Subcutaneous adipose tissue (tissue), 4 donors: ENCODE results near the gene POLR2A. TPM values are rescaled to one million over a fixed set of nuclear protein-coding genes. Genes with fewer than 3 reads are reported as not detected.

Experiments used
- total RNA-seq, 4 donors: library from RNA; depleted of rRNA; stranded (reverse); fragments of >200 nt; gene quantifications; one replicate each; pipeline ENCODE4 v1.1.0, GENCODE V29; 2016
- TF ChIP-seq, protein P1 (sequence below): fragments of 450-650 bp; IDR thresholded peaks from one replicate; pipeline ENCODE4 v1.5.1; 2016; ENCODE audit warnings: low read depth, mild to moderate bottlenecking, control low read depth, antibody characterized with exemption, moderate library complexity

POLR2A gene
- total RNA-seq: 100 to 1,000 TPM in 1 of 4 donors, 10 to 100 TPM in 3; 31.1 to 123 (median 58.5) TPM

DNA sequence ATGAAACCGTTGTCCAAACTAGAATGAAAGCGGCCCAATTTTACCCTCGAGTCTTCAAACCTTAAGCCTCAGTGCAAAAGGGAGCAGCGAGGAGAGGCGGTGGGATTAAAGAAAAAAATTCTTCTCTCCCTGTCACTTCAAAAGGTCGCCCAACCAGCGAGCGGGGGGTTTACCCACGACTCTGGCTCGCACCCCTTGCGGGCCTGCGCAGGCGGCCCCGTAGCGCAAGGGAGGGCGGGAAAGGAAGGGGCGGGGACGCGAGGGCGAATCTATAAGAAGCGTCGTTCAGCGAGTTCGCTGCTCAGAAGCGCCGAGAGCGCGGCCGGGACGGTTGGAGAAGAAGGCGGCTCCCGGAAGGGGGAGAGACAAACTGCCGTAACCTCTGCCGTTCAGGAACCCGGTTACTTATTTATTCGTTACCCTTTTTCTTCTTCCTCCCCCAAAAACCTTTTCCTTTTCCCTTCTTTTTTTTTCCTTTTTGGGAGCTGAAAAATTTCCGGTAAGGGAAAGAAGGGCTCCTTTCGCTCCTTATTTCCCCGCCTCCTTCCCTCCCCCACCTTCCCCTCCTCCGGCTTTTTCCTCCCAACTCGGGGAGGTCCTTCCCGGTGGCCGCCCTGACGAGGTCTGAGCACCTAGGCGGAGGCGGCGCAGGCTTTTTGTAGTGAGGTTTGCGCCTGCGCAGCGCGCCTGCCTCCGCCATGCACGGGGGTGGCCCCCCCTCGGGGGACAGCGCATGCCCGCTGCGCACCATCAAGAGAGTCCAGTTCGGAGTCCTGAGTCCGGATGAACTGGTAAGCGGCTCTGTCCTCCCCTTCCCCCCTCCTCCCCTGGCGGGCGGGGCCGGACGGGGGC is at the start of gene POLR2A:
POLR2A (plus strand) TSS at position 300 of the 852 bp plus-strand sequence.
- TF ChIP-seq, protein P1, sequence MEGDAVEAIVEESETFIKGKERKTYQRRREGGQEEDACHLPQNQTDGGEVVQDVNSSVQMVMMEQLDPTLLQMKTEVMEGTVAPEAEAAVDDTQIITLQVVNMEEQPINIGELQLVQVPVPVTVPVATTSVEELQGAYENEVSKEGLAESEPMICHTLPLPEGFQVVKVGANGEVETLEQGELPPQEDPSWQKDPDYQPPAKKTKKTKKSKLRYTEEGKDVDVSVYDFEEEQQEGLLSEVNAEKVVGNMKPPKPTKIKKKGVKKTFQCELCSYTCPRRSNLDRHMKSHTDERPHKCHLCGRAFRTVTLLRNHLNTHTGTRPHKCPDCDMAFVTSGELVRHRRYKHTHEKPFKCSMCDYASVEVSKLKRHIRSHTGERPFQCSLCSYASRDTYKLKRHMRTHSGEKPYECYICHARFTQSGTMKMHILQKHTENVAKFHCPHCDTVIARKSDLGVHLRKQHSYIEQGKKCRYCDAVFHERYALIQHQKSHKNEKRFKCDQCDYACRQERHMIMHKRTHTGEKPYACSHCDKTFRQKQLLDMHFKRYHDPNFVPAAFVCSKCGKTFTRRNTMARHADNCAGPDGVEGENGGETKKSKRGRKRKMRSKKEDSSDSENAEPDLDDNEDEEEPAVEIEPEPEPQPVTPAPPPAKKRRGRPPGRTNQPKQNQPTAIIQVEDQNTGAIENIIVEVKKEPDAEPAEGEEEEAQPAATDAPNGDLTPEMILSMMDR: no peak

DNA sequence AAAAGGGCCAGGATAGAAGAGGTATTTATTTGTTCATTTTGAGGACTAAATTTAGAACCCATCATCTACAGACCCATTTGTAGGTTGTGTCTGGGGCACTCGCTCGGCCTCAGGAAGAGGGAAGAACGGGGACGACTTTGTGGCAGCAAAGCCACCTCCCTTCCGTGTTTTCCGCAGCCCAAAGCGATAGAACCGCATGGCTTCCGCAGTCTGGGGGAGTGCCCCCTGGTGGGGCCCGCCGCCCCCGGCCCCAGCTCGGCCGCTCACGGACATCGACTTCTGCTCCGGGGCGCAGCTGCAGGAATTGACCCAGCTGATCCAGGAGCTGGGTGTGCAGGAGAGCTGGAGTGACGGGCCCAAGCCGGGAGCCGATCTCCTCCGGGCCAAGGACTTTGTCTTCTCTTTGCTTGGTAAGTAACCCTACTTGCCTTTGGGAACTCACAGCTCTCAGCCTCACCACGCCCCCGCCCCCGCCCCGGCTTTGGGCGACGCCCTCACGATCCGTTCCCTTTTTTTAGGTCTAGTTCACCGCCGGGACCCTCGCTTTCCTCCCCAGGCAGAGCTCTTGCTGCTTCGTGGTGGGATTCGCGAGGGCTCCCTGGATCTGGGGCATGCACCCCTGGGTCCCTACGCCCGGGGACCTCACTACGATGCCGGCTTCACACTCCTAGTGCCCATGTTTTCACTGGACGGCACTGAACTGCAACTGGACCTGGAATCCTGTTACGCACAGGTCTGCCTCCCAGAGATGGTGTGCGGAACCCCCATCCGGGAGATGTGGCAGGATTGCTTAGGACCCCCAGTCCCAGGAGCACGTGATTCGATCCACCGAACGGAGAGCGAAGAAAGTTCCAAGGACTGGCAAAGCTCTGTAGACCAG is 48.2 kb upstream of the POLR2A start:
- TF ChIP-seq, protein P1: no peak

DNA sequence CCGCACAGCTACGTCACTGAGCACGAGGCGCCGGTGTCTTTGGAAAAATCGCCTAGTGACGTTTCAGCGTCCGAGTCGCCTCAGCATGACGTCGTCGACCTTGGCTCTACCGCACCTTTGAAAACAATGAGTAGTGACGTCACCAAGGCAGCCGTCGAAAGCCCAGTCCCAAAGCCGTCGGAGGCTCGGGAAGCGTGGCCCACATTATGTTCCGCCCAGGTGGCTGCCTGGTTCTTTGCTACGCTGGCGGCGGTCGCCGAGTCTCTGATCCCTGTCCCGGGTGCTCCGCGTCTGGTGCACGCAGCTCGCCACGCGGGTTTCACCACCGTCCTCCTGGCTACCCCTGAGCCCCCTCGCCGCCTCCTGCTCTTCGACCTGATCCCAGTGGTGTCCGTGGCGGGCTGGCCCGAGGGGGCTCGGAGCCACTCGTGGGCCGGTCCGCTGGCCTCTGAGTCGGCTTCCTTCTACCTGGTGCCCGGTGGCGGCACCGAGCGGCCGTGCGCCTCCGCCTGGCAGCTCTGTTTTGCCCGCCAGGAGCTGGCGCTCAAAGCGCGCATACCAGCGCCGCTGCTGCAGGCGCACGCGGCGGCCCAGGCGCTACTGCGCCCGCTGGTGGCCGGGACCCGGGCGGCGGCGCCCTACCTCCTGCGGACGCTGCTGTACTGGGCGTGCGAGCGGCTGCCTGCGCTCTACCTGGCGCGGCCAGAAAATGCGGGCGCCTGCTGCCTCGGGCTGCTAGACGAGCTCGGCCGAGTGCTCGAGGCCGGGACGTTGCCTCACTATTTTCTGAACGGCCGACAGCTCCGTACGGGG is 47.4 kb upstream of the POLR2A start:
- TF ChIP-seq, protein P1: no peak

DNA sequence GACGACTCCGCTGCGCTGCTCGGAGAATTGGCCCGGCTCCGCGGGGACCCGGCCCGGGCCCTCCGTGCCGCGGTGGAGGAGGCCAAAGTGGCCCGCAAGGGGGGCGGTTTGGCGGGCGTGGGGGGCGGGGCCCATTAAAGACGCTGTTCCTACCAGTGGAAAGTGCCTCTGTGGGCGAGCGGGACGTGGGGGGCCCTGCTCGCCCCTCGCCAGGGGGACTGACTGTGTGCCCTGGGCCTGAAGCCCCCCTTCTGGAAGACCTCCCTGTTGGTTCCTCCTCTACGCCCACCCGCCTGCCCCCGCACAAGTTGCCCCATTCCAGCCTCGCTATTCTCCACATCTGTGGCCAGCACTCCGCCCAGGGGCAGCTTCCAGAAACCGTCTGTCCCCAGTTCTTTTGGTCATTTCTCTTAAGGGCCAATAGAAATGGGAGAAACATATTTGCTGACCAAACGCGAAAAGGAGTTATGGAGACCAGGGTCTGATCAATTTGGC is 46.8 kb upstream of the POLR2A start:
- TF ChIP-seq, protein P1: no peak

DNA sequence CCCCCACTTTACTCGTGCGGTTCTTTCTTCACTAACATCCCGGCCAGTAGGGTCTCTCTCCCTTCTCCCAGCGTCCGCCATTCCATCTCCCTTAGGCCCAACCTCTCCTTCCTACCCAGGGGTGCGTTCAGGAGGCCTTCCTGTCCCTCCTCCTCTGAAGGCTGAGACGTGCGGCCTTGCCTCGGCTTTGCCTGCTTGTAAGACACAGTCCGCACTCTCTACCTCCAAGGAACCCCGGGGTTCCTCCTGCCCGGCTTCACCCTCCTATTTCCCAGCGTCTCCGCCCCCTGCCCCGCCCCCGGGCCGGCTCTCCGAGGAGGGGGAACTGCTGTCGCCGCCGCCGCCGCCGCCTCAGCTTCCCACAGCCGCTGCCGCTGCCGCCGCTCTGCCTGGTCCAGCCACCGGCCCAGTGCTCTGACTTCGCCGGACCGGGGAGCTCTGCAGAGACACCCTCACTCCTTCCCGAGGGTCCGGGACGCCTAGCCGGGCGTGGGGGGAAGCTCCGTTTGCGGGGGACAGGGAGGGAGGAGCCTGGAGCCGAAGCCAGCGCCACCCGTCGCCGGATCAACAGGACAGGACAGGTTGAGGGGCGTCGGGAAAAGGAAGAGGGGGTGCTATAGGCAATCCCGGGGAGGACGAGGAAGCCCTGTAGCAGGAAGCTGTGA is 46.1 kb upstream of the POLR2A start:
- TF ChIP-seq, protein P1: no peak

DNA sequence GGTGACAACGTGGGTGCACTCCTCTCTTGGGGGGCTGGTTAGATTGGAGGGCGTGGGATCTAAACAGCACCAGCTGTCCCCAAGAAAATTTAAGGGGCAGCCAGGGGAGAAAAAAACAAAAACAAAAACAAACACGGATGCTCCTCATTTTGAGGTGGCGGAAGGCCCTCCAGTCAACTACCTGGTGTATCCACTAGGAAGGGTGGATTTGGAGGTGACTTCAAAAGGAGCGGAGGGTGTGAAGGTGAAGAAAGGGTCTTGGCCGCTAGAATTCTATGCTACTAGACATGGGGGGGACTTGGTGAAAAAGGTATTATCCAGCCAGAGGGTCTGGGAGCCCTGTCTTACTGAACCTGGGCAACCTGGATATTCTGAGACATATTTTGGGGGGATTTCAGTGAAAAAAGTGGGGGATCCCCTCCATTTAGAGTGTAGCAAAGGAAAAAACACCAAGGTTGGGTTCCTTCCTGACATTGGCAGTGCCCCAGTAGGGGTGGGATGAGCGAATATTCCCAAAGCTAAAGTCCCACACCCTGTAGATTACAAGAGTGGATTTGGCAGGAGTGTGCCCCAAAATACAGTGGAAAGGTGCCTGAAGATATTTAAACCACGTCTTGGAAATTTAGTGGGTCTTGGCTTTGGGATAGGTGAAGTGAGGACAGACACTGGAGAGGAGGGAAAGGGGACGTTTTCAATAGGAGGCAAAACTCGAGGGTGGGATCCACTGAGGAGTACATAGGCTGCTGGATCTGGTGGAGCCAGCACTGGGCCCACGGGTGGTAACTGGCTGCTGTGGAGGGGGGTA is 45.3 kb upstream of the POLR2A start:
- TF ChIP-seq, protein P1: no peak
